Stimulated activated CD4-positive, alpha-beta T cell treated with anti-CD3 and anti-CD28 coated beads, Interleukin-1b, Interleukin-23, amount 100 ng/mL, for 1 hour (primary cell): ENCODE measurements around the gene LRTM1.

Source experiments
- DNase-seq, 2 donors: peaks; one replicate each; pipeline ENCODE4 v3.0.0-alpha.2; 2020; ENCODE audit warnings: low read depth in 2 of 2

Gene LRTM1

DNA sequence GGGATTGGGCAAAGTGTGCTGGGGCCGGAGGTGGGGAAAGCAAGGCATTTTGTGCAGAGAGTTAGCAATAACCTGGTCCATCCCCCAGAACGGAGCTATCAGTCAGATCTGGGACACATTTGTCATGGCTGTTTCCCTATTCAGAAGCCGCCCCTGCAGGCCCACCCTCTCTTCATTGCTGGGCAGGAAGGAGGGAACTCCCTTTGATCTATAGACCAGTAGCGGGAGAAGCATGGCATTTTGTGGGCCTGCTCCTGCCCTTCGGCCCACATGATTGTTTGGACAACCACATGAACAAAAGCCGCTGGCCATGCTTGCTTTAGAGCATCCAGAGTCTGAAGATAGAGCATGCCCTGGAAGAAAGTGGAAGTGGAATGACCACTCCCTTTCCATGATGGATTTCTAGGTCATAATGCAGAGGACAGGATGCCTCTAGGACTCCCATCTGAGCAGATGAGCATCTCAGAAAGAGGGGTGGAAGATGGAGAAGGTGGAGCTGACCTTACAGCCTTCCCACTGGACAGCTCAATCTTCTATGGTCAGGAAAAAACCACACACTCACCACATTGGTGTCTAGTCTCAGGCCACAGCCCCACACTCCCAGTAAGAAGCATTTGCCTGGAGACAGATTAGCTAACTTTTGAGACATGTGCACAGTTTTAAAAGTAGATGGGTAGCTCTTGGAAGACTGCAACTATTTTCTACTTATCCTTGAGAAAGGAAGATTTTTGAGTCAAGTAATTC is 11.9 kb upstream of the LRTM1 start:
- DNase-seq: no peak

DNA sequence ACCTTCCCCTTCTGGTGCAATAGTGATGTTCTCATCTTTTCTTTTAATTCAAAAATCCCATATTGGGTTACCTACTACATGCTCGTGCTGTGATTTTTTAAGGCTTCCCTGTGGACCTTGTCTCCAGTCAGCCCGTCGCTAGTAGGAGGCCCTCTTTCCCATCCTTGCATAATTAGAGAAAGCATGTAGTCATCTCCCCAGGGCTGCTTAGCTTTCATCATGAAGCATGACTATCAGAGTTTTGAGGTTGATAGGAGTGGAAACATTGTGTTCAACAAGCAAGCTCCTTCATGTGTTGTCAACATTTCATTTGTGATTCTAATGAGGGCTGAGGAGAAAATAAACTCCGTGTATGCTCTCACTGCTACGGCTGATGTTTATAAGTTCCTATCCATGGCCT is 8.7 kb upstream of the LRTM1 start:
- DNase-seq: no peak

DNA sequence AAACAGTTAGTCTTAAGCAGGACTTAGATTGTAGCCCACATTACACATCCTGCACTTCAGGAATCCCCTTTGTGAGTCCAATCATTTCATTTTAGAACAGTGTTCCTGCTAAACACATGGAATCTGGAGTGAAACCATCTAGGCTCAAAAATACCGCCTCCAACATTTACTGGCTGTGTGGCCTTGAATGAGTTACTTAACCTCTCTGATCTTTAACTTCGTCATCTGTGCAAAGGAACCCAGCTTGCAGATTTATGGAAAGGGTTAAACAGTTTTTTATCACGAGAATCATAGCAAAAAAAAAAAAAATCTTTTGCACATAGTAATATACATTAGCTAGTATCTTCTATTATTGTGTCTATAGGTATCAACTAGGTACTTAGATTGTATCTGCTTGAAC is 8.0 kb upstream of the LRTM1 start:
- DNase-seq: no peak

- no peak for DNase-seq
These were observed 4.7 kb upstream of the LRTM1 start for GRCh38 chr3:54932606-54933005.

DNA sequence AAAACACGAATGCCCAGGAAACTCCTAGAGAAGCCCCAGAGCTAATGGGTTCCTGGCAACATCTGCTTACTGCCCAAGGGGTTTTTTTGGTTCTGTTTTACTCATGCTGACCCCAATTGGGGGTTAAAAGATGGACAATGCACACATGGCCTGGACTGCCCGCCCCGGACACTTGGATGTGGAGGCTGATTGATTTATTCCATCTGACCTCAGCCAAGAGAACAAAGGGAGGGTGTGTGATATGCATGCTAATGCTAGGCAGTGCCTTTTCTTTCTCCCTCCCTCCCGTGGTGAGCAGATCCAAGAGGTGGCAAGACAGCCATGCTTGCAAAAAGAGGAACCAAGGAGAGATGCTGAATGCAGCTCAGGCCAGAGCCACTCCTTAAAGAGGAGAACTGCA is 3.3 kb upstream of the LRTM1 start:
- DNase-seq: no peak

DNA sequence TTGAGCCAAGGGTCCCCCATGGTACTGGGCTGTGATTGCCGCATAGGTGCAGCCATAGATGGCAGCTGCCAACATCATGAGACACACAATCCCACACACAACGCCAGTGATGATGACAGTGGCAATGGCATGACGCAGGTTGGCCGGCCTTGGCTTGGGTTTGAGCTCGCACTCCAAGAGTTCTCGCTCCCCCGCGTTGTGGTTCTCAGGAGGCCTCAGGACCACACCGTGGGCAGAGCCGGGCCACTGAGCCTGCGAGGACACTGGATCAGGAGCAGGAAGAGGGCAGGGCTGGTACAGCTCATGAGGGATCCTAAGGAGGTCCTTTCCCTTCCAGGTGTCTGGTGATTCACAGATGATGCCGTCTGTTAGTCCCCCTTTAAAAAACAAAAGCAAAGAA is 9.3 kb downstream of the LRTM1 start:
- no peak for DNase-seq

DNA sequence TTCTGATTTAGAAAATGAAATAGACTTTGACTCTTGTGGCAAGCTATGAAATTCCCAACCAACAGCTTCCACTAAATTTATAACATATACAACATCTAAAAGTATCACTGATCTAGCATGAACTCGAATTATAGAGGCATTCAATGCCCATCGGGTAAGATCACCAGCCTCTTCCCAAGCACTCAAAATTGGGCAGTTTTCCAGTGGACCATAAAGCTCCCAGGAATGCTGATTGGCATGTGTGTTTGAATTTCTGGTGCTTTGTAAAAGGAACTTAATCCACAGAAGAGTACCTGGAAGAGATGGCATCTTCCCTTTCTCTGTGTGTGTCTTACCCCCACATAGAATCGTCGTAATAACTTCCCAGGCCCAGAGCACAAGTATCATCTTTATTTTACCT is 10.0 kb downstream of the LRTM1 start:
- no peak for DNase-seq

DNA sequence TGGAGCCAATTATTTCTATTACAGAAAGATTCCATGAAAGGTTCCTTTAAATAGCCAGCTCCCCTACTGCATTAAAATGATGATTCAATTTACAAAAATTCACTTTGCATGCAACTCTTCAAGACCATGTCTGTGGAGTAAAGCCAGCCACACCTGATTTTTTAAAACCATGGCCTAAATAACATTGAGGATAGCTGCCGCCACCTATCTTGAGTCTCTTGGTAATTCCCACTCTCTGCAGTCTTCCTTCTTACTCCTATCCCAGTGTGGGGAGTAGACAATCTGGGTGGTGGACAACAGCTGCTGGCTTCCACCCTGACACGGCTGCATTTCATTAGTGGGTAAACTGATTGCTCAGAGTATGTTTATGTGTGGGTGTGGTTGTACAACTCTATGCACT is 10.7 kb downstream of the LRTM1 start:
- no peak for DNase-seq

DNA sequence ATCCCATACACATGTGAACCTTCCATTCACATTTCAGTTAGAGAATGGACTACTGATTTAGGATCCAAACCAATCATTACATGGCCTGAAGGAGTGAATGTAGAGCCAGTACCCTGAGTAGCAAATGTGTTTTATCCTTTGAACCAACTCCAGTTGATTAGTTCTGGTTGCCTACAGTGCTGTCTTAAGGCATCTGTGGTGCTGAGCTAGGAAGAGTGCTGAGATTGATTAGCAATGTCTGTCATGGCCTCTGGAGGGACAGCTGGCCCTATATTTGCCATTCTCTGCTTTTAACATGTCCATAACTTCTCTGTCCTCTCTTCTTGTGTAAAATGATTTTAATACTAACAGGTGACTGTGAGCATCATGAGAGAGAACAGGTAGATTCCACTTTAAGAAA is 11.1 kb downstream of the LRTM1 start:
- DNase-seq: no peak

DNA sequence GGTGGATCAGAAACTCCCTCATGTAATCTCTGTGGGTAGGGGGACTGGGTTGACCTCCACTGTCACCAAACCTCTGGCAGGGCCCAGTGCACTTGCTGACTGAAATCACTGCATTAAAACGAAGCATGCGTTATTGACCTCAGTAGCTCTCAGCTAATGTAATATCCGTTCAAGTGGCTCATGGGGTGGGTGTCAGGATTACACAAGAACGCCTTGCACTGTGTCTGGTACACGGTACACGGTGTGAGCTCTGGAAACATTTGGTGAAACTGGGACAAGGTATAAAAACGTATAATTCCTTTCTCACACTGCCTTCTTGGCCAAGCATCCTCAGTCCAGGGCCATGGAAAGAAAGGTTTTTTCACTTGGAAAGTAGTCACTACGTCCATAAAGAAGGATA is 11.9 kb downstream of the LRTM1 start:
- no peak for DNase-seq

- no peak for DNase-seq
These were observed 12.7 kb downstream of the LRTM1 start for GRCh38 chr3:54915181-54915580.

DNA sequence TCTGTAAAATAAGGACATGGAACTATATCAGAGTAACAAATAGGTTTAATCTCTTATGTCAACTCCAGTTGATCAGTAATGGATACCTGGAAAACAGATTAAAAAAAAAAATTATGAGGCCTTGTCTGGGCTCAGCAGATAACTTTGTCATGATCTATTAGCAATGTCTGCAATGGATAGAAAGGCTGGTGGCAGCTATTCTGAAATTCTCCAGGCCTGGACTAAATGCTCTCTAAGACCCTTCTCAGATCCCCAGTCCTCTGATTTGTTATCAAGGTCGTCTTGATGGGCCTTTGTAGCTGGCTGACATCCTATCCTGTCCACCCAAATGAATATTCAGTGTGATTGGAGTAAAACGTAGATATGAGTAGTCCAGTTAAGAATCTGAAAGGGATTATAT is 13.7 kb downstream of the LRTM1 start:
- DNase-seq: no peak

- DNase-seq: no peak
These were observed 18.7 kb downstream of the LRTM1 start for GRCh38 chr3:54909191-54909590.

GRCh38 chr3:54906763-54907162 is 21.1 kb downstream of the LRTM1 start:
- DNase-seq: no peak

DNA sequence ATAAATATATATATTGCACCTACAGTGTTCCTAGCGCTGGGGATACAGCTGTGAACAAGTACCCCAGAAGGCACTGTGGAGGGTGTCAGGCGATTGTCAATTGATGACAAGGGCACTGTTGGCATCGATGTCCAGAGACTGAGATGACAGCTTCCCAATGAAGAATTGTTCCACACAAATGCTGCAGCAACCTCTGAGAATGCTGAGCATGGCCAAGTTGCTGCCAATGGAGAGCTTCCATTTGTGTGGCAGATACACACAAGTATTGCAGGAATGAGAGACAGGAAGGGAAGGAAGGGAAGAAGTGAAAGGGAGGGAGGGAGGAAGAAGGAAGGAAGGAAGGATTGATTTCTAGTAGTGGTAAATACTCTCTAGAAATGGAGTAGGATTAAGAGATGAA is 21.9 kb downstream of the LRTM1 start:
- DNase-seq: no peak

- no peak for DNase-seq
These were observed 22.5 kb downstream of the LRTM1 start for GRCh38 chr3:54905261-54905888.

- DNase-seq: no peak
These were observed 25.8 kb downstream of the LRTM1 start for GRCh38 chr3:54901906-54902685.

DNA sequence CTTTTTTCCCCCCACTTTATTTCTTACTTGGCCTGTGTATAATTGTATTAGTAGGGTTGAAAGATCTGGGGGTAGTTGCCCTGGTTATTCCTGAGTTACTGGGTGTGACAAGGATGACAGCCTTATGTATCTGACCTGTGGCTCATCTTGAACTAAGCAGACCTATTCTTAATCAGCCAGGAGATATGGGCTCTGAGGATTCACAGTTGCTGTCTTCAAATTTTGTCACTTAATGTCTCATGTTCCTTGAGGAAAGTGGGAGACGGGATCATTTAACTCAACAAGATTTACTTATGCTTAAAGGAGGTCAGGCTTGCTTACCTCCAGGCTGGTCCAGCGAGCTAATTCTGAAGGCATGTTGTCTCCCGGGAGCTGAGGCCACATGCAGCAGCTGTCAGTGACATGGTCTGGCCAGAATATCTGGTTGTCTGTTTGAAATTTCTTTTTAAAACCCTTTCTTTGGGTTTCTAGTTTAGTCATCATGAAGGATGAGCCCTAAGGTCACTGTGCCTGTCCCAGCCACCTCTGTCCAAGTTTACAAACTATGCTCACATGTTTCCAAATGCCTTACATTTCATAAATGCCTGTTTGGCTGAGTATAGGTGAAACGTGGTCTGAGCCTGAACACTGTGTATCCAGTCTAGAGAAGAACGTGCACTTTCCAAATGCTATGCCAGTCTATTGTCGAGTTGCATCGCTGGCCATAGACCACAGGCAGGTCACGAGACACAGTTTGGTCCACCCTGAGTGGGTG is 26.8 kb downstream of the LRTM1 start:
- no peak for DNase-seq

DNA sequence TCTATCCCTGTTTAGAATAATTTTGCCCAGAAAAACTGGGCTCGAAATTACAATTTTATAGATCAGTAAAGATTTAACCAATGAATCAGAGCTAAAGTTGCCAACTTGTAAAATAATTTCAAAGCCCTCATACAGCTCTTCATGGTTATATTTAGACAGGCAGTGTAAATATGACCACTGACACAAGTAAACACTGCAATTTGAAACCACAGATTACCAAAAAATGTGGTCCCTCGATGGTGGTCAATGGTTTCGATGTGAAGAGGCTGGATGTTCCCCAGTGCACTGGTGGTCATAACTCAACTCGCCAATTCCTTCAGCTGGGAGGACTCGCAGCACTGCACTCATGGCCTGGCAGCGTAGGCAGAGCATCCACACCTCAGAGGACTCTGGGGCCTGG is 28.6 kb downstream of the LRTM1 start:
- DNase-seq: no peak

- DNase-seq: no peak
These were observed 30.7 kb downstream of the LRTM1 start for GRCh38 chr3:54897028-54897711.

DNA sequence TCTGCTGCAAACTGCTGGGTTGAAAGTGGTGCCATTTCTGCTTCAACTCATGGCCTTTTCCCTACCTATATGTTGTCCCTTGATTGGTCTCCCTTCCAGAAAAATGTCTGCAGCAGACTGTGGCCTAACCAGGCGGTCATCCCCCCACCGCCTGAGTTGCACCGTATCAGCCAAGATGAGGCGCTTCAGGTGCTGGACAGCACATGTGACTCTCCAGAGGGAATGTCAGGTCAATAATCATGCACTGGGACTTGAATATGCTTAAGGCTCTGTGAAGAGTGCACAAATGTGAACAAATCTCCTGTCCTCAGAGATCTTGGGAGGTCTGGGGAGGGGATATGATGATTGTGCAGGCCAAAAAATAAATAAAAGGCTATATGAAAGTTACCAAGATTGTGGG is 32.2 kb downstream of the LRTM1 start:
- no peak for DNase-seq

- no peak for DNase-seq
These were observed 35.7 kb downstream of the LRTM1 start for GRCh38 chr3:54892168-54892567.
